Lung (tissue), 12 donors: ENCODE measurements around the gene TENM3. TPM values are rescaled to one million over a fixed set of nuclear protein-coding genes. Genes with fewer than 3 reads are reported as not detected.
A peak's percentile ranks its signal among the peaks of the same experiment; 100 is the strongest.

ENCODE experiments used
- ATAC-seq: fragments of 200-7000 bp; cut with Tn5 transposase; one replicate; pipeline ENCODE4 v1.9.1; 2020; ENCODE audit warnings: moderate number of reproducible peaks; ENCODE audit not compliant: insufficient read depth, low FRiP score
- DNase-seq, 3 donors: peaks; one replicate each; pipeline ENCODE4 v3.0.0-alpha.2; 2013 to 2017
- H3K27ac ChIP-seq, 2 donors: one replicate each; pipeline ENCODE4 v1.5.1; 2013; ENCODE audit warnings: mild to moderate bottlenecking in 2 of 2, moderate library complexity in 2 of 2, control low read depth in 1 of 2, inconsistent platforms in 1 of 2, low read depth in 1 of 2, low read length in 1 of 2
- H3K27me3 ChIP-seq, 3 donors: one replicate each; pipeline ENCODE4 v1.5.1; 2013; ENCODE audit warnings: low read length in 2 of 3; ENCODE audit not compliant: control insufficient read depth in 3 of 3, insufficient read depth in 3 of 3
- H3K36me3 ChIP-seq, 4 donors: one replicate each; pipeline ENCODE4 v1.5.1; 2013; ENCODE audit warnings: low read length in 4 of 4, mild to moderate bottlenecking in 1 of 4, moderate library complexity in 1 of 4; ENCODE audit not compliant: control insufficient read depth in 4 of 4, insufficient read depth in 4 of 4
- H3K4me1 ChIP-seq, 5 donors: one replicate each; pipeline ENCODE4 v1.5.1; 2013; ENCODE audit warnings: low read length in 5 of 5, mild to moderate bottlenecking in 2 of 5, moderate library complexity in 1 of 5; ENCODE audit not compliant: control insufficient read depth in 5 of 5, insufficient read depth in 5 of 5
- H3K4me3 ChIP-seq: one replicate; pipeline ENCODE4 v1.5.1; 2013; ENCODE audit warnings: mild to moderate bottlenecking, control low read depth, moderate library complexity
- H3K9ac ChIP-seq, 2 donors: one replicate each; pipeline ENCODE4 v1.5.1; 2013; ENCODE audit warnings: low read length in 2 of 2, control low read depth in 1 of 2; ENCODE audit not compliant: insufficient read depth in 1 of 2
- H3K9me3 ChIP-seq, 4 donors: one replicate each; pipeline ENCODE4 v1.5.1; 2013; ENCODE audit warnings: low read length in 3 of 4, mild to moderate bottlenecking in 1 of 4, moderate library complexity in 1 of 4; ENCODE audit not compliant: control insufficient read depth in 4 of 4, insufficient read depth in 3 of 4
- CTCF ChIP-seq: IDR thresholded peaks from 2 replicates; pipeline ENCODE4 v1.5.1; 2012; ENCODE audit warnings: mild to moderate bottlenecking; ENCODE audit errors: control extremely low read depth, extremely low read depth
- whole genome bisulfite sequencing, 2 donors: extraction: QIAGEN DNeasy Blood & Tissue Kit; methylation state at CpG; one replicate each; pipeline ENCODE4 v1.1.7; 2013; 5-methylcytosine and 5-hydroxymethylcytosine counted together
- polyA plus RNA-seq, 2 donors: library from polyadenylated mRNA; stranded (reverse); fragments of 200-250 nt; gene quantifications; one replicate each; pipeline ENCODE4 v1.2.1, GENCODE V29; 2013
- total RNA-seq, 2 donors: library from RNA; depleted of rRNA in 1 of 2; stranded (reverse); fragments of >200 nt in 1 of 2; gene quantifications; one replicate each; pipeline ENCODE4 v1.2.1, GENCODE V29; 2014 to 2021
- donor health status: control.
- donor health status: control.
- donor health status: Bipolar disorder and iron deficiency.
- donor health status: healthy.
- donor health status: DM: yes; HTN: yes; CAD: no.

The TENM3 gene
- total and polyA plus RNA-seq, 4 donors: 0.14 to 5.3 (median 2.2) TPM

- no peaks in the 10 kb centered on the region for H3K9me3 ChIP-seq
- 70 to 79% methylated on average over 13 of the region's 13 CpGs for WGBS, 2 donors
- no peak overlapping the region for H3K4me3 ChIP-seq
- no peak for TF ChIP-seq CTCF
- no peak overlapping the region for H3K9ac ChIP-seq
- H3K4me1 ChIP-seq: no peaks in the 10 kb centered on the region
- no peaks in the 10 kb centered on the region for H3K36me3 ChIP-seq
- H3K27me3 ChIP-seq: no peaks in the 10 kb centered on the region
- no peak overlapping the region for H3K27ac ChIP-seq
- DNase-seq (peak in 1 of 3 donors; percentile 42), ATAC-seq (no peak)
These were observed 124.0 kb downstream of the TENM3 start for GRCh38 chr4:182367153-182367552.

- Histone ChIP-seq H3K27me3 (no peaks in the 10 kb centered on the region), H3K9me3 (no peaks in the 10 kb centered on the region), H3K27ac (no peak overlapping the region), H3K36me3 (no peaks in the 10 kb centered on the region), H3K9ac (no peak overlapping the region), H3K4me1 (no peaks in the 10 kb centered on the region), H3K4me3 (no peak overlapping the region)
- ATAC-seq (no peak), DNase-seq (no peak)
- 61 to 68% methylated on average over 3 of the region's 3 CpGs for WGBS, 2 donors
- TF ChIP-seq CTCF: no peak
These were observed 126.0 kb downstream of the TENM3 start for GRCh38 chr4:182369211-182369610.

- no peak overlapping the region for H3K27ac ChIP-seq
- no peak for ATAC-seq
- WGBS, 2 donors: 76 to 79% methylated on average over 4 of the region's 4 CpGs
- TF ChIP-seq CTCF: no peak
- H3K4me1 ChIP-seq: no peaks in the 10 kb centered on the region
- no peak overlapping the region for H3K9ac ChIP-seq
- H3K36me3 ChIP-seq: no peaks in the 10 kb centered on the region
- no peak for DNase-seq
- no peak overlapping the region for H3K4me3 ChIP-seq
- no peaks in the 10 kb centered on the region for H3K27me3 ChIP-seq
- H3K9me3 ChIP-seq: no peaks in the 10 kb centered on the region
These were observed 127.3 kb downstream of the TENM3 start for GRCh38 chr4:182370491-182370890.

- Histone ChIP-seq H3K27me3 (no peaks in the 10 kb centered on the region), H3K4me3 (no peak overlapping the region), H3K9me3 (peaks cover 0 to 3% (median 1%) of the 10 kb centered on the region in 4 donors), H3K36me3 (no peaks in the 10 kb centered on the region), H3K27ac (no peak overlapping the region), H3K4me1 (peaks cover 0 to 11% (median 0%) of the 10 kb centered on the region in 5 donors), H3K9ac (no peak overlapping the region)
- TF ChIP-seq CTCF: no peak
- ATAC-seq: no peak
- WGBS, 2 donors: 76 to 83% methylated on average over 8 of the region's 8 CpGs
- no peak for DNase-seq
These were observed 137.6 kb downstream of the TENM3 start for GRCh38 chr4:182380771-182381181.
